HEK293 (cell line): ENCODE measurements around the gene FOXS1.

Experiments used
- CTCF ChIA-PET: fragments of 350-600 bp; formaldehyde crosslinking; extraction: SDS; loops from one replicate; lab custom pipeline; 2021; ENCODE audit warnings: antibody characterized with exemption; lab: Yijun Ruan, JAX
- POLR2A ChIA-PET: fragments of 300-600 bp; formaldehyde crosslinking; extraction: SDS; loops from one replicate; lab custom pipeline; 2020; ENCODE audit warnings: antibody characterized with exemption, inconsistent platforms; lab: Yijun Ruan, JAX
- H3K27ac ChIP-seq: fragments of 200-500 bp; sonication (Bioruptor generic); 2 replicates; pipeline ENCODE4 v1.5.1; 2014; ENCODE audit warnings: low read depth, low read length, control low read depth, inconsistent platforms; ENCODE audit errors: extremely low read depth
- H3K36me3 ChIP-seq, 2 experiments: fragments of 200-500 bp in 1 of 2; sonication (Bioruptor generic) in 1 of 2; 1 replicate in 1 of 2; 2 replicates in 1 of 2; pipeline ENCODE4 v1.5.1; 2014 to 2017; ENCODE audit warnings: inconsistent platforms in 2 of 2, low read length in 2 of 2; ENCODE audit not compliant: control insufficient read depth in 2 of 2, insufficient read depth in 1 of 2
- H3K4me1 ChIP-seq: fragments of 200-500 bp; sonication (Bioruptor generic); 2 replicates; pipeline ENCODE4 v1.5.1; 2014; ENCODE audit warnings: mild to moderate bottlenecking, low read length, inconsistent platforms; ENCODE audit not compliant: control insufficient read depth, insufficient read depth
- H3K4me3 ChIP-seq: 2 replicates; pipeline ENCODE4 v1.5.1; 2011; ENCODE audit warnings: low read depth, mild to moderate bottlenecking, control low read depth, low read length, moderate library complexity
- H3K9me3 ChIP-seq: fragments of 200-500 bp; sonication (Bioruptor generic); 2 replicates; pipeline ENCODE4 v1.5.1; 2014; ENCODE audit warnings: low read depth, low read length, inconsistent platforms; ENCODE audit not compliant: control insufficient read depth, insufficient read depth
- EGR2 ChIP-seq: fragments of 450-650 bp; formaldehyde crosslinking; IDR thresholded peaks from 2 replicates; pipeline ENCODE4 v1.5.1; 2016; ENCODE audit warnings: low read depth, missing biosample characterization, missing genetic modification characterization
- GLIS1 ChIP-seq: fragments of 450-650 bp; formaldehyde crosslinking; IDR thresholded peaks from 2 replicates; pipeline ENCODE4 v1.5.1; 2016; ENCODE audit warnings: missing biosample characterization, missing genetic modification characterization
- GLIS2 ChIP-seq: fragments of 450-650 bp; formaldehyde crosslinking; IDR thresholded peaks from 2 replicates; pipeline ENCODE4 v1.5.1; 2016; ENCODE audit warnings: missing biosample characterization, missing genetic modification characterization
- ZBTB20 ChIP-seq: fragments of 450-650 bp; formaldehyde crosslinking; IDR thresholded peaks from 2 replicates; pipeline ENCODE4 v1.5.1; 2016; ENCODE audit warnings: missing biosample characterization, missing genetic modification characterization
- ZBTB48 ChIP-seq: fragments of 450-650 bp; formaldehyde crosslinking; IDR thresholded peaks from 2 replicates; pipeline ENCODE4 v1.5.1; 2016; ENCODE audit warnings: missing biosample characterization, missing genetic modification characterization
- ZNF335 ChIP-seq: fragments of 450-650 bp; formaldehyde crosslinking; conservative IDR thresholded peaks from 2 replicates; pipeline ENCODE4 v1.5.1; 2016; ENCODE audit warnings: missing biosample characterization, missing genetic modification characterization
- ZNF501 ChIP-seq: fragments of 450-650 bp; formaldehyde crosslinking; IDR thresholded peaks from 2 replicates; pipeline ENCODE4 v1.5.1; 2016; ENCODE audit warnings: missing biosample characterization, missing genetic modification characterization
- ZNF561 ChIP-seq: fragments of 450-650 bp; IDR thresholded peaks from 2 replicates; pipeline ENCODE4 v1.5.1; 2018; ENCODE audit warnings: missing biosample characterization, missing genetic modification characterization, borderline replicate concordance
- ZNF843 ChIP-seq: fragments of 450-650 bp; formaldehyde crosslinking; IDR thresholded peaks from 2 replicates; pipeline ENCODE4 v1.5.1; 2016; ENCODE audit warnings: missing biosample characterization, missing genetic modification characterization
- ZSCAN30 ChIP-seq: fragments of 450-650 bp; IDR thresholded peaks from 2 replicates; pipeline ENCODE4 v1.5.1; 2018; ENCODE audit warnings: missing biosample characterization, mild to moderate bottlenecking, missing genetic modification characterization, moderate library complexity
- TF ChIP-seq, protein P1 (sequence below): fragments of 450-650 bp; formaldehyde crosslinking; IDR thresholded peaks from 2 replicates; pipeline ENCODE4 v1.5.1; 2016; ENCODE audit warnings: missing biosample characterization, missing genetic modification characterization
- TF ChIP-seq, protein P2 (sequence below): fragments of 450-650 bp; formaldehyde crosslinking; IDR thresholded peaks from 2 replicates; pipeline ENCODE4 v1.5.1; 2016; ENCODE audit warnings: missing biosample characterization, missing genetic modification characterization
- TF ChIP-seq, protein P3 (sequence below): fragments of 450-650 bp; formaldehyde crosslinking; IDR thresholded peaks from 2 replicates; pipeline ENCODE4 v1.5.1; 2017; ENCODE audit warnings: missing biosample characterization, missing genetic modification characterization

FOXS1 gene

GRCh38 chr20:31869942-31870725, 24.7 kb upstream of the FOXS1 start, which contains the start of the genes DUSP15 and TTLL9 (continued):
- TF ChIP-seq, protein P1, sequence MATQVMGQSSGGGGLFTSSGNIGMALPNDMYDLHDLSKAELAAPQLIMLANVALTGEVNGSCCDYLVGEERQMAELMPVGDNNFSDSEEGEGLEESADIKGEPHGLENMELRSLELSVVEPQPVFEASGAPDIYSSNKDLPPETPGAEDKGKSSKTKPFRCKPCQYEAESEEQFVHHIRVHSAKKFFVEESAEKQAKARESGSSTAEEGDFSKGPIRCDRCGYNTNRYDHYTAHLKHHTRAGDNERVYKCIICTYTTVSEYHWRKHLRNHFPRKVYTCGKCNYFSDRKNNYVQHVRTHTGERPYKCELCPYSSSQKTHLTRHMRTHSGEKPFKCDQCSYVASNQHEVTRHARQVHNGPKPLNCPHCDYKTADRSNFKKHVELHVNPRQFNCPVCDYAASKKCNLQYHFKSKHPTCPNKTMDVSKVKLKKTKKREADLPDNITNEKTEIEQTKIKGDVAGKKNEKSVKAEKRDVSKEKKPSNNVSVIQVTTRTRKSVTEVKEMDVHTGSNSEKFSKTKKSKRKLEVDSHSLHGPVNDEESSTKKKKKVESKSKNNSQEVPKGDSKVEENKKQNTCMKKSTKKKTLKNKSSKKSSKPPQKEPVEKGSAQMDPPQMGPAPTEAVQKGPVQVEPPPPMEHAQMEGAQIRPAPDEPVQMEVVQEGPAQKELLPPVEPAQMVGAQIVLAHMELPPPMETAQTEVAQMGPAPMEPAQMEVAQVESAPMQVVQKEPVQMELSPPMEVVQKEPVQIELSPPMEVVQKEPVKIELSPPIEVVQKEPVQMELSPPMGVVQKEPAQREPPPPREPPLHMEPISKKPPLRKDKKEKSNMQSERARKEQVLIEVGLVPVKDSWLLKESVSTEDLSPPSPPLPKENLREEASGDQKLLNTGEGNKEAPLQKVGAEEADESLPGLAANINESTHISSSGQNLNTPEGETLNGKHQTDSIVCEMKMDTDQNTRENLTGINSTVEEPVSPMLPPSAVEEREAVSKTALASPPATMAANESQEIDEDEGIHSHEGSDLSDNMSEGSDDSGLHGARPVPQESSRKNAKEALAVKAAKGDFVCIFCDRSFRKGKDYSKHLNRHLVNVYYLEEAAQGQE: peak; percentile 65; the same call in 1 of the 2 replicates
- peak; percentile 42; the same call in 1 of the 2 replicates for TF ChIP-seq ZSCAN30 (tag by site-specific recombination)
- TF ChIP-seq ZNF335 (tag by site-specific recombination): peak; percentile 1; the same call in 1 of the 2 replicates
- TF ChIP-seq EGR2 (tag by site-specific recombination): peak; percentile 50; the same call in 1 of the 2 replicates
- TF ChIP-seq ZNF561 (tag by site-specific recombination): peak; percentile 55; the same call in 1 of the 2 replicates
- TF ChIP-seq ZNF843 (tag by site-specific recombination): no peak
- TF ChIP-seq ZNF501 (tag by site-specific recombination): no peak
- TF ChIP-seq, all 188 proteins: peak for 25

- TF ChIP-seq GLIS2 (tag by site-specific recombination) (peak; percentile 81), ZBTB48 (0 out of 2 replicates have a peak, but pooled peaks have one; percentile 27), ZBTB20 (tag by site-specific recombination) (peak; percentile 63; the same call in 1 of the 2 replicates), ZNF335 (tag by site-specific recombination) (peak; percentile 42; the same call in 1 of the 2 replicates), GLIS1 (no peak)
- TF ChIP-seq, protein P2, sequence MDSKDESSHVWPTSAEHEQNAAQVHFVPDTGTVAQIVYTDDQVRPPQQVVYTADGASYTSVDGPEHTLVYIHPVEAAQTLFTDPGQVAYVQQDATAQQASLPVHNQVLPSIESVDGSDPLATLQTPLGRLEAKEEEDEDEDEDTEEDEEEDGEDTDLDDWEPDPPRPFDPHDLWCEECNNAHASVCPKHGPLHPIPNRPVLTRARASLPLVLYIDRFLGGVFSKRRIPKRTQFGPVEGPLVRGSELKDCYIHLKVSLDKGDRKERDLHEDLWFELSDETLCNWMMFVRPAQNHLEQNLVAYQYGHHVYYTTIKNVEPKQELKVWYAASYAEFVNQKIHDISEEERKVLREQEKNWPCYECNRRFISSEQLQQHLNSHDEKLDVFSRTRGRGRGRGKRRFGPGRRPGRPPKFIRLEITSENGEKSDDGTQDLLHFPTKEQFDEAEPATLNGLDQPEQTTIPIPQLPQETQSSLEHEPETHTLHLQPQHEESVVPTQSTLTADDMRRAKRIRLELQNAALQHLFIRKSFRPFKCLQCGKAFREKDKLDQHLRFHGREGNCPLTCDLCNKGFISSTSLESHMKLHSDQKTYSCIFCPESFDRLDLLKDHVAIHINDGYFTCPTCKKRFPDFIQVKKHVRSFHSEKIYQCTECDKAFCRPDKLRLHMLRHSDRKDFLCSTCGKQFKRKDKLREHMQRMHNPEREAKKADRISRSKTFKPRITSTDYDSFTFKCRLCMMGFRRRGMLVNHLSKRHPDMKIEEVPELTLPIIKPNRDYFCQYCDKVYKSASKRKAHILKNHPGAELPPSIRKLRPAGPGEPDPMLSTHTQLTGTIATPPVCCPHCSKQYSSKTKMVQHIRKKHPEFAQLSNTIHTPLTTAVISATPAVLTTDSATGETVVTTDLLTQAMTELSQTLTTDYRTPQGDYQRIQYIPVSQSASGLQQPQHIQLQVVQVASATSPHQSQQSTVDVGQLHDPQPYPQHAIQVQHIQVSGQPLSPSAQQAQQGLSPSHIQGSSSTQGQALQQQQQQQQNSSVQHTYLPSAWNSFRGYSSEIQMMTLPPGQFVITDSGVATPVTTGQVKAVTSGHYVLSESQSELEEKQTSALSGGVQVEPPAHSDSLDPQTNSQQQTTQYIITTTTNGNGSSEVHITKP: no peak
- TF ChIP-seq, protein P3, sequence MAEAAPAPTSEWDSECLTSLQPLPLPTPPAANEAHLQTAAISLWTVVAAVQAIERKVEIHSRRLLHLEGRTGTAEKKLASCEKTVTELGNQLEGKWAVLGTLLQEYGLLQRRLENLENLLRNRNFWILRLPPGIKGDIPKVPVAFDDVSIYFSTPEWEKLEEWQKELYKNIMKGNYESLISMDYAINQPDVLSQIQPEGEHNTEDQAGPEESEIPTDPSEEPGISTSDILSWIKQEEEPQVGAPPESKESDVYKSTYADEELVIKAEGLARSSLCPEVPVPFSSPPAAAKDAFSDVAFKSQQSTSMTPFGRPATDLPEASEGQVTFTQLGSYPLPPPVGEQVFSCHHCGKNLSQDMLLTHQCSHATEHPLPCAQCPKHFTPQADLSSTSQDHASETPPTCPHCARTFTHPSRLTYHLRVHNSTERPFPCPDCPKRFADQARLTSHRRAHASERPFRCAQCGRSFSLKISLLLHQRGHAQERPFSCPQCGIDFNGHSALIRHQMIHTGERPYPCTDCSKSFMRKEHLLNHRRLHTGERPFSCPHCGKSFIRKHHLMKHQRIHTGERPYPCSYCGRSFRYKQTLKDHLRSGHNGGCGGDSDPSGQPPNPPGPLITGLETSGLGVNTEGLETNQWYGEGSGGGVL (tag by site-specific recombination): peak; percentile 56
- Histone ChIP-seq H3K4me3 (peak overlapping the region; percentile 48), H3K27ac (no peak overlapping the region), H3K36me3 (no peaks in the 10 kb centered on the region), H3K9me3 (no peaks in the 10 kb centered on the region), H3K4me1 (no peaks in the 10 kb centered on the region)
- ChIA-PET CTCF (no interaction called here), POLR2A (no interaction called here)
These were observed 24.2 kb upstream of the FOXS1 start for GRCh38 chr20:31869673-31869941.
